Astrocyte of the spinal cord (primary cell): ENCODE results near the gene SLC16A10.
"Not testable (repeated sequence)": the region's sequence is repeated elsewhere in the genome, so short reads cannot be mapped to it uniquely, and the experiment has no call there.

ENCODE experiments used
- DNase-seq: peaks from one replicate; pipeline ENCODE4 v3.0.0; 2011; ENCODE audit warnings: low read depth, low spot score
- H3K4me3 ChIP-seq: 2 replicates; pipeline ENCODE4 v1.5.1; 2011; ENCODE audit warnings: low read depth, mild to moderate bottlenecking, low read length, moderate library complexity
- in situ Hi-C: cut with HindIII; loops from 2 replicates; pipeline ENCODE4 v1.10.0; 2017; ENCODE audit warnings: low sequenced_read_pairs
- TF ChIP-seq, protein P1 (sequence below): IDR thresholded peaks from 2 replicates; pipeline ENCODE4 v1.5.1; 2012; ENCODE audit warnings: low read depth, mild to moderate bottlenecking, low read length, inconsistent platforms

Gene SLC16A10

GRCh38 chr6:111201764-111202163 lies 114.5 kb downstream of the SLC16A10 start:
- in situ Hi-C loops: no loop called here
- DNase-seq: no peak

GRCh38 chr6:111203539-111203938 lies 116.2 kb downstream of the SLC16A10 start:
- in situ Hi-C loops, H3K4me3 ChIP-seq, DNase-seq: not testable (repeated sequence)

More at GRCh38 chr6:111201764-111202163, 114.5 kb downstream of the SLC16A10 start:
- H3K4me3 ChIP-seq: no peak overlapping the region
- TF ChIP-seq, protein P1, sequence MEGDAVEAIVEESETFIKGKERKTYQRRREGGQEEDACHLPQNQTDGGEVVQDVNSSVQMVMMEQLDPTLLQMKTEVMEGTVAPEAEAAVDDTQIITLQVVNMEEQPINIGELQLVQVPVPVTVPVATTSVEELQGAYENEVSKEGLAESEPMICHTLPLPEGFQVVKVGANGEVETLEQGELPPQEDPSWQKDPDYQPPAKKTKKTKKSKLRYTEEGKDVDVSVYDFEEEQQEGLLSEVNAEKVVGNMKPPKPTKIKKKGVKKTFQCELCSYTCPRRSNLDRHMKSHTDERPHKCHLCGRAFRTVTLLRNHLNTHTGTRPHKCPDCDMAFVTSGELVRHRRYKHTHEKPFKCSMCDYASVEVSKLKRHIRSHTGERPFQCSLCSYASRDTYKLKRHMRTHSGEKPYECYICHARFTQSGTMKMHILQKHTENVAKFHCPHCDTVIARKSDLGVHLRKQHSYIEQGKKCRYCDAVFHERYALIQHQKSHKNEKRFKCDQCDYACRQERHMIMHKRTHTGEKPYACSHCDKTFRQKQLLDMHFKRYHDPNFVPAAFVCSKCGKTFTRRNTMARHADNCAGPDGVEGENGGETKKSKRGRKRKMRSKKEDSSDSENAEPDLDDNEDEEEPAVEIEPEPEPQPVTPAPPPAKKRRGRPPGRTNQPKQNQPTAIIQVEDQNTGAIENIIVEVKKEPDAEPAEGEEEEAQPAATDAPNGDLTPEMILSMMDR: no peak

- TF ChIP-seq, protein P1: no peak
Measured at GRCh38 chr6:111204305-111204704, 117.0 kb downstream of the SLC16A10 start.

GRCh38 chr6:111204881-111205280 lies 117.6 kb downstream of the SLC16A10 start:
- no peak for DNase-seq
- in situ Hi-C loops: no loop called here
- H3K4me3 ChIP-seq: no peak overlapping the region
- TF ChIP-seq, protein P1: no peak

More at GRCh38 chr6:111204305-111204704, 117.0 kb downstream of the SLC16A10 start:
- no peak for DNase-seq
- in situ Hi-C loops: no loop called here
- no peak overlapping the region for H3K4me3 ChIP-seq

DNA sequence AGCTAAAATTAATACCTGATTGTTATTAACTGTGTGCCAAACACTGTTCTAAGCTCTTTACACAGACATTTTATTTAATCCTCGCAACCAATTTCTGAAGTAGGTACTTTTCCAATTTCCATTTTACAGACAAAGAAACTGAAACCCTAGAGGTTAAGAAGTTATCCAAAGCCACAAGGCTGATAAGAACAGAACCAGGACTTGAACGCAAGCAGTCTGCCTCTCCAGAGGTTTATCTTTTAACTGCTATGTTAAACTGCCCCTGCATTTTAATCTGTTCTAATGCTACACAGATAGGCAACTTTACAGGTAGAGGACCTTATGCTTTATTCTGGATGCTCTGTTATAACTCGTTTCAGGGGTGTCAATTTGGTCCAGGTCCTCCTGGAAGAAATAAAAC lies 118.2 kb downstream of the SLC16A10 start:
- in situ Hi-C loops: no loop called here
- DNase-seq: no peak
- H3K4me3 ChIP-seq: no peak overlapping the region
- TF ChIP-seq, protein P1: no peak

GRCh38 chr6:111207141-111207858 lies 120.0 kb downstream of the SLC16A10 start:
- in situ Hi-C loops: no loop called here
- TF ChIP-seq, protein P1: no peak
- no peak for DNase-seq
- no peak overlapping the region for H3K4me3 ChIP-seq

DNA sequence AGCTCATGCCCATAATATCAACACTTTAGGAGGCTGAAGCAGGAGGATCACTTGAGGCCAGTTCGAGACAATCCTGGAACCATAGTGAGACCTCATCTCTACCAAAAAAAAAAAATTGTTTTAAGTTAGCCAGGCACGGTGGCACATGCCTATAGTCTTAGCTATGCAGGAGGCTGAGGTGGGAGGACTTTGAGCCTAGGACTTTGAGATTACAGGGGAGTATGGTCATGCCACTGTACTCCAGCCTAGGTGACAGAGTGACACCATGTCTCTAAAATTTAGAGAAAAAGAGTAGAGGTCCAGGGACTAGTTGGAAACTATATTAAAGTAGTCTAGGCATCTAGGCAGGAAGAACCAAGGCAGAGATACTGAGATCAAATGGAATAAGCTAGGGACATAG lies 121.6 kb downstream of the SLC16A10 start:
- DNase-seq: no peak
- no peak overlapping the region for H3K4me3 ChIP-seq
- in situ Hi-C loops: no loop called here
- TF ChIP-seq, protein P1: no peak
